CD14-positive monocyte (primary cell): ENCODE data around the gene PRSS16. TPM values are rescaled to one million over a fixed set of nuclear protein-coding genes. Genes with fewer than 3 reads are reported as not detected.
A peak's percentile ranks its signal among the peaks of the same experiment; 100 is the strongest.
"Not testable (repeated sequence)": the region's sequence is repeated elsewhere in the genome, so short reads cannot be mapped to it uniquely, and the experiment has no call there.

Experiments used
- DNase-seq, 3 donors: peaks; one replicate each; pipeline ENCODE4 v3.0.0-alpha.2; 2011 to 2022
- H2AFZ ChIP-seq: 2 replicates; pipeline ENCODE4 v1.6.0; 2012; ENCODE audit warnings: mild to moderate bottlenecking, low read depth, low read length, inconsistent platforms; ENCODE audit not compliant: insufficient read depth, poor library complexity, severe bottlenecking
- H3K27ac ChIP-seq, 2 donors: 1 replicate in 1 of 2; 2 replicates in 1 of 2; pipeline ENCODE4 v1.5.1; 2012 to 2013; ENCODE audit warnings: low read length in 2 of 2, control low read depth in 1 of 2, inconsistent platforms in 1 of 2, low read depth in 1 of 2, mild to moderate bottlenecking in 1 of 2
- H3K27me3 ChIP-seq, 2 donors: one replicate each; pipeline versions ENCODE4 v1.6.0 to v1.6.1; 2011 to 2013; ENCODE audit warnings: low read length in 2 of 2; ENCODE audit not compliant: control insufficient read depth in 2 of 2, insufficient read depth in 2 of 2
- H3K36me3 ChIP-seq, 2 donors: replicated peaks in 1 of 2; 1 replicate in 1 of 2; 2 replicates in 1 of 2; pipeline versions ENCODE4 v1.5.1 to v1.6.1; 2012 to 2013; ENCODE audit warnings: low read length in 2 of 2, control low read depth in 1 of 2, inconsistent platforms in 1 of 2, mild to moderate bottlenecking in 1 of 2; ENCODE audit not compliant: insufficient read depth in 2 of 2, control insufficient read depth in 1 of 2
- H3K4me1 ChIP-seq, 2 donors: 1 replicate in 1 of 2; 2 replicates in 1 of 2; pipeline versions ENCODE4 v1.5.1 to v1.6.1; 2012 to 2013; ENCODE audit warnings: low read length in 2 of 2, control low read depth in 1 of 2, inconsistent platforms in 1 of 2, mild to moderate bottlenecking in 1 of 2, moderate library complexity in 1 of 2; ENCODE audit not compliant: insufficient read depth in 2 of 2, control insufficient read depth in 1 of 2
- H3K4me2 ChIP-seq: replicated peaks from 2 replicates; pipeline ENCODE3; 2012; ENCODE audit warnings: low read length, moderate library complexity, mild to moderate bottlenecking; ENCODE audit not compliant: poor library complexity, severe bottlenecking; ENCODE audit errors: extremely low read depth
- H3K4me3 ChIP-seq, 3 experiments: fragments of 200-600 bp in 1 of 3; sonication (generic) in 1 of 3; replicated peaks in 1 of 3; 1 replicate in 2 of 3; 2 replicates in 1 of 3; pipeline ENCODE4 v1.5.1; 2011 to 2013; ENCODE audit warnings: low read length in 3 of 3, mild to moderate bottlenecking in 3 of 3, control low read depth in 2 of 3, low read depth in 2 of 3, inconsistent platforms in 1 of 3, moderate library complexity in 1 of 3
- H3K79me2 ChIP-seq: 2 replicates; pipeline ENCODE4 v1.6.0; 2012; ENCODE audit warnings: mild to moderate bottlenecking, control low read depth, inconsistent platforms, low read length, moderate library complexity; ENCODE audit not compliant: insufficient read depth
- H3K9ac ChIP-seq: 2 replicates; pipeline ENCODE4 v1.6.0; 2017; ENCODE audit warnings: low read length, mild to moderate bottlenecking; ENCODE audit not compliant: insufficient read depth, poor library complexity, severe bottlenecking
- H3K9me3 ChIP-seq, 2 donors: replicated peaks in 1 of 2; 1 replicate in 1 of 2; 2 replicates in 1 of 2; pipeline versions ENCODE4 v1.5.1 to v1.6.1; 2012 to 2013; ENCODE audit warnings: low read length in 2 of 2, control low read depth in 1 of 2; ENCODE audit not compliant: control insufficient read depth in 1 of 2, insufficient read depth in 1 of 2
- H4K20me1 ChIP-seq: 2 replicates; pipeline ENCODE4 v1.6.0; 2012; ENCODE audit warnings: mild to moderate bottlenecking, low read length, control low read depth, moderate library complexity; ENCODE audit not compliant: insufficient read depth
- H3K27ac Mint-ChIP-seq, 7 donors: one replicate each; pipeline ENCODE4 v1.8.0; 2020; ENCODE audit warnings: mild to moderate bottlenecking in 7 of 7, mixed read lengths in 7 of 7, moderate library complexity in 6 of 7, inconsistent platforms in 2 of 7
- H3K27me3 Mint-ChIP-seq, 3 donors: one replicate each; pipeline ENCODE4 v1.8.0; 2021 to 2022; ENCODE audit warnings: low read depth in 3 of 3, mild to moderate bottlenecking in 3 of 3, mixed read lengths in 3 of 3, moderate library complexity in 3 of 3, inconsistent platforms in 1 of 3
- H3K36me3 Mint-ChIP-seq, 2 donors: one replicate each; pipeline ENCODE4 v1.8.0; 2020; ENCODE audit warnings: mixed read lengths in 2 of 2, inconsistent platforms in 1 of 2, mild to moderate bottlenecking in 1 of 2
- H3K4me1 Mint-ChIP-seq: one replicate; pipeline ENCODE4 v1.8.0; 2020; ENCODE audit warnings: mild to moderate bottlenecking, mixed read lengths
- H3K4me3 Mint-ChIP-seq, 2 donors: one replicate each; pipeline ENCODE4 v1.8.0; 2020; ENCODE audit warnings: mild to moderate bottlenecking in 2 of 2, mixed read lengths in 2 of 2, moderate library complexity in 1 of 2
- H3K9me3 Mint-ChIP-seq, 7 donors: one replicate each; pipeline ENCODE4 v1.8.0; 2020 to 2022; ENCODE audit warnings: mixed read lengths in 7 of 7, mild to moderate bottlenecking in 6 of 7, moderate library complexity in 6 of 7, inconsistent platforms in 2 of 7
- WGBS: methylation state at CpG from one replicate; pipeline ENCODE4 v1.1.5; 2013; ENCODE audit warnings: missing lambda C conversion rate; ENCODE audit not compliant: insufficient coverage; 5-methylcytosine and 5-hydroxymethylcytosine counted together
- intact Hi-C, 2 donors: fragments of 100-400 bp; cut with micrococcal nuclease; formaldehyde crosslinking; loops; one replicate each; pipeline versions ENCODE4 v1.15.0 to v1.15.1; 2023
- polyA plus RNA-seq, 3 donors: library from polyadenylated mRNA; depleted of rRNA in 1 of 3; unstranded in 2 of 3; stranded (reverse) in 1 of 3; fragments of 300-500 nt in 2 of 3; fragments of >200 nt in 1 of 3; fragmentation: Illumina TruSeq in 2 of 3; gene quantifications; 1 replicate in 2 of 3; 2 replicates in 1 of 3; pipeline ENCODE4 v1.2.3, GENCODE V29; 2012 to 2021
- TF ChIP-seq, protein P1 (sequence below): fragments of 200-600 bp; IDR thresholded peaks from one replicate; pipeline ENCODE4 v1.8.0; 2022; ENCODE audit warnings: antibody characterized with exemption, mild to moderate bottlenecking

The PRSS16 gene
- polyA plus RNA-seq, 3 donors = not detected

DNA sequence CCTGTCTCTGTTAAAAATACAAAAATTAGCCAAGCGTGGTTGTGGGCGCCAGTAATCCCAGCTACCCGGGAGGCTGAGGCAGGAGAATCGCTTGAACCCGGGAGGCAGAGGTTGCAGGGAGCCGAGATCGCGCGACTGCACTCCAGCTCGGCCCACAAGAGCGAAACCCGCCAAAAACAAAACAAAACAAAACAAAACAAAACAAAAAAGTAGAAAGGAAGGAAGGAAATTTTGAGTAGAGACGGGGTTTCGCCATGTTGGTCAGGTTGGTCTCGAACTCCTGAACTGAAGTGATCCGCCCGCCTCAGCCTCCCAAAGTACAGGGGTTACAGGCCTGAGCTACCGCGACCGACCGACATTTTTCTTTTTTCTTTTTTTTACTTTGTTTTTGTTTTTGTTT, 30.6 kb upstream of the PRSS16 start:
- Mint-ChIP-seq H3K4me1 (peaks cover 4% of the 10 kb centered on the region), H3K4me3 (peak overlapping the region in 1 of 2 donors; percentile 1), H3K27me3 (peaks cover 55 to 65% (median 61%) of the 10 kb centered on the region in 3 donors), H3K36me3 (no peaks in the 10 kb centered on the region), H3K9me3 (peaks cover 7 to 60% (median 39%) of the 10 kb centered on the region in 7 donors), H3K27ac (no peak overlapping the region)
- Histone ChIP-seq H3K36me3 (no peaks in the 10 kb centered on the region), H3K9me3 (peaks cover 28 to 33% of the 10 kb centered on the region in 2 donors), H3K4me1 (no peaks in the 10 kb centered on the region), H3K9ac (no peak overlapping the region), H2AFZ (no peak overlapping the region), H3K79me2 (no peaks in the 10 kb centered on the region), H3K4me2 (no peak overlapping the region), H4K20me1 (no peaks in the 10 kb centered on the region), H3K4me3 (no peak overlapping the region), H3K27me3 (peaks cover 13 to 44% of the 10 kb centered on the region in 2 donors), H3K27ac (no peak overlapping the region)
- TF ChIP-seq, protein P1, sequence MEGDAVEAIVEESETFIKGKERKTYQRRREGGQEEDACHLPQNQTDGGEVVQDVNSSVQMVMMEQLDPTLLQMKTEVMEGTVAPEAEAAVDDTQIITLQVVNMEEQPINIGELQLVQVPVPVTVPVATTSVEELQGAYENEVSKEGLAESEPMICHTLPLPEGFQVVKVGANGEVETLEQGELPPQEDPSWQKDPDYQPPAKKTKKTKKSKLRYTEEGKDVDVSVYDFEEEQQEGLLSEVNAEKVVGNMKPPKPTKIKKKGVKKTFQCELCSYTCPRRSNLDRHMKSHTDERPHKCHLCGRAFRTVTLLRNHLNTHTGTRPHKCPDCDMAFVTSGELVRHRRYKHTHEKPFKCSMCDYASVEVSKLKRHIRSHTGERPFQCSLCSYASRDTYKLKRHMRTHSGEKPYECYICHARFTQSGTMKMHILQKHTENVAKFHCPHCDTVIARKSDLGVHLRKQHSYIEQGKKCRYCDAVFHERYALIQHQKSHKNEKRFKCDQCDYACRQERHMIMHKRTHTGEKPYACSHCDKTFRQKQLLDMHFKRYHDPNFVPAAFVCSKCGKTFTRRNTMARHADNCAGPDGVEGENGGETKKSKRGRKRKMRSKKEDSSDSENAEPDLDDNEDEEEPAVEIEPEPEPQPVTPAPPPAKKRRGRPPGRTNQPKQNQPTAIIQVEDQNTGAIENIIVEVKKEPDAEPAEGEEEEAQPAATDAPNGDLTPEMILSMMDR = no peak
- DNase-seq = no peak
- WGBS = 84% methylated on average over 6 of the region's 21 CpGs
- intact Hi-C loops = no loop called here

DNA sequence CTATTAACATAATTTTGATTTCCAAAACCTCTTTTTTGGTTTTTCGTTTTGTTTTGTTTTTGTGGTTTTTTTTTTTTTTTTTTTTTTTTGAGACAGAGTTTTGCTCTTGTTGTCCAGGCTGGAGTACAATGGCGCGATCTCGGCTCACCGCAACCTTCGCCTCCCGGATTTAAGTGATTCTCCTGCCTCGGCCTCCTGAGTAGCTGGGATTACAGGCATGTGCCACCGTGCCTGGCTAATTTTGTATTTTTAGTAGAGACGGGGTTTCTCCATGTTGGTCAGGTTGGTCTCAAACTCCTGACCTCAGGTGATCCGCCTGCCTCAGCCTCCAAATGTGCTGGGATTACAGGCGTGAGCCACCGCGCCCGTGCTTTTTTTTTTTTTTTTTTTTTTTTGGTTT, 24.5 kb upstream of the PRSS16 start:
- H4K20me1 ChIP-seq, H3K4me3 ChIP-seq, H3K4me2 ChIP-seq, H3K36me3 Mint-ChIP-seq, H3K36me3 ChIP-seq, DNase-seq, H3K9ac ChIP-seq, H3K4me3 Mint-ChIP-seq, intact Hi-C loops, H3K4me1 ChIP-seq, H3K9me3 ChIP-seq, H2AFZ ChIP-seq, H3K79me2 ChIP-seq, H3K27ac Mint-ChIP-seq, H3K27ac ChIP-seq, H3K4me1 Mint-ChIP-seq: not testable (repeated sequence)
- H3K9me3 Mint-ChIP-seq = peaks cover under 1 to 19% (median 7%) of the 10 kb centered on the region in 7 donors
- 60% methylated on average over 1 of the region's 15 CpGs for WGBS
- H3K27me3 Mint-ChIP-seq = peaks cover 29 to 40% (median 32%) of the 10 kb centered on the region in 3 donors
- peaks cover 0 to 15% of the 10 kb centered on the region in 2 donors for H3K27me3 ChIP-seq
